ENCODE results near the gene MICALL2.
A peak's percentile ranks its signal among the peaks of the same experiment; 100 is the strongest.

The MICALL2 gene

DNA sequence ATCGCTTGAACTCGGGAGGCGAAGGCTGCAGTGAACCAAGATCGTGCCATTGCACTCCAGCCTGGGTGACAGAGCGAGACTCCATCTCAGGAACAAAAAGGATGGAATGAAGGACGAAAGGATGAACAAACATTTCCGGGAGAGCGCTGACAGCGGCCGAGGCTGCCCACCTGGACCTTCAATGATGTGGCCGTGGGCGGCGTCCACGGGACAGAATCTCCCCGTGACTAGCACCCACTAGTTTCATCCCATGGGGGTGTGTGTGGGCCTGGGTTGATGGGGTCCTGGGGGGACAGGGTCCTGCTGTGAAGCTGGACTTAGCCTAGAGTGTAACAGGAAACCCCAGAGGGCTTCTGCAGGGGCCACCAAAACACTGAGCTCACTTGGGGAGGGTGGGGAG lies 32.8 kb downstream of the MICALL2 start:
- DNase-seq = no peak

GRCh38 chr7:1425292-1426136 lies 33.8 kb downstream of the MICALL2 start:
- DNase-seq = no peak
- peaks cover 6% of the 10 kb centered on the region for H3K4me1 ChIP-seq
- no peaks in the 10 kb centered on the region for H3K9me3 ChIP-seq
- H3K4me3 ChIP-seq (ENCODE audit: low read depth, low read length) = no peak overlapping the region
- H3K27me3 ChIP-seq = peaks cover 38% of the 10 kb centered on the region
- no peaks in the 10 kb centered on the region for H3K36me3 ChIP-seq
- no peak for TF ChIP-seq CTCF (IDR thresholded peaks at IDR 0.05; ENCODE audit: low read depth, low read length)

More for the DNA sequence above, 32.8 kb downstream of the MICALL2 start:
- peaks cover 38% of the 10 kb centered on the region for H3K27me3 ChIP-seq
- no peak for TF ChIP-seq CTCF (IDR thresholded peaks at IDR 0.05; ENCODE audit: low read depth, low read length)
- H3K4me1 ChIP-seq = peaks cover 6% of the 10 kb centered on the region
- no peaks in the 10 kb centered on the region for H3K36me3 ChIP-seq
- H3K4me3 ChIP-seq (ENCODE audit: low read depth, low read length) = no peak overlapping the region
- H3K9me3 ChIP-seq = no peaks in the 10 kb centered on the region

- no peak for TF ChIP-seq CTCF (IDR thresholded peaks at IDR 0.05; ENCODE audit: low read depth, low read length)
- no peaks in the 10 kb centered on the region for H3K36me3 ChIP-seq
- H3K4me3 ChIP-seq (ENCODE audit: low read depth, low read length) = no peak overlapping the region
- no peaks in the 10 kb centered on the region for H3K9me3 ChIP-seq
- H3K27me3 ChIP-seq = peaks cover 30% of the 10 kb centered on the region
- peaks cover 6% of the 10 kb centered on the region for H3K4me1 ChIP-seq
- no peak for DNase-seq
These were observed 35.2 kb downstream of the MICALL2 start for GRCh38 chr7:1424041-1424440.

GRCh38 chr7:1423264-1423811 lies 35.9 kb downstream of the MICALL2 start:
- H3K4me1 ChIP-seq = peaks cover 6% of the 10 kb centered on the region
- no peak for TF ChIP-seq CTCF (IDR thresholded peaks at IDR 0.05; ENCODE audit: low read depth, low read length)
- no peak for DNase-seq
- no peak overlapping the region for H3K4me3 ChIP-seq (ENCODE audit: low read depth, low read length)
- peaks cover 23% of the 10 kb centered on the region for H3K27me3 ChIP-seq
- H3K36me3 ChIP-seq = no peaks in the 10 kb centered on the region
- H3K9me3 ChIP-seq = no peaks in the 10 kb centered on the region

- Histone ChIP-seq H3K36me3 (no peaks in the 10 kb centered on the region), H3K4me1 (peaks cover 6% of the 10 kb centered on the region), H3K9me3 (no peaks in the 10 kb centered on the region), H3K4me3 (ENCODE audit: low read depth, low read length) (no peak overlapping the region), H3K27me3 (peaks cover 27% of the 10 kb centered on the region)
- TF ChIP-seq CTCF (IDR thresholded peaks at IDR 0.05; ENCODE audit: low read depth, low read length) = no peak
- peak; percentile 69 for DNase-seq
These were observed 36.6 kb downstream of the MICALL2 start for GRCh38 chr7:1422512-1423263.

Data from BE2C (cell line).